IPS-18c (cell line): ENCODE results near the gene DHFR2.
A peak's percentile ranks its signal among the peaks of the same experiment; 100 is the strongest.
"Not testable (repeated sequence)": the region's sequence is repeated elsewhere in the genome, so short reads cannot be mapped to it uniquely, and the experiment has no call there.

ENCODE experiments used
- H3K4me3 ChIP-seq: 2 replicates; pipeline ENCODE4 v1.7.0; 2013; ENCODE audit warnings: low read depth, mild to moderate bottlenecking, low read length, moderate library complexity; ENCODE audit not compliant: insufficient read depth
- H3K9me3 ChIP-seq: one replicate; pipeline ENCODE4 v1.6.1; 2013; ENCODE audit warnings: mild to moderate bottlenecking, low read length, moderate library complexity; ENCODE audit not compliant: control insufficient read depth, insufficient read depth

DHFR2 gene

DNA sequence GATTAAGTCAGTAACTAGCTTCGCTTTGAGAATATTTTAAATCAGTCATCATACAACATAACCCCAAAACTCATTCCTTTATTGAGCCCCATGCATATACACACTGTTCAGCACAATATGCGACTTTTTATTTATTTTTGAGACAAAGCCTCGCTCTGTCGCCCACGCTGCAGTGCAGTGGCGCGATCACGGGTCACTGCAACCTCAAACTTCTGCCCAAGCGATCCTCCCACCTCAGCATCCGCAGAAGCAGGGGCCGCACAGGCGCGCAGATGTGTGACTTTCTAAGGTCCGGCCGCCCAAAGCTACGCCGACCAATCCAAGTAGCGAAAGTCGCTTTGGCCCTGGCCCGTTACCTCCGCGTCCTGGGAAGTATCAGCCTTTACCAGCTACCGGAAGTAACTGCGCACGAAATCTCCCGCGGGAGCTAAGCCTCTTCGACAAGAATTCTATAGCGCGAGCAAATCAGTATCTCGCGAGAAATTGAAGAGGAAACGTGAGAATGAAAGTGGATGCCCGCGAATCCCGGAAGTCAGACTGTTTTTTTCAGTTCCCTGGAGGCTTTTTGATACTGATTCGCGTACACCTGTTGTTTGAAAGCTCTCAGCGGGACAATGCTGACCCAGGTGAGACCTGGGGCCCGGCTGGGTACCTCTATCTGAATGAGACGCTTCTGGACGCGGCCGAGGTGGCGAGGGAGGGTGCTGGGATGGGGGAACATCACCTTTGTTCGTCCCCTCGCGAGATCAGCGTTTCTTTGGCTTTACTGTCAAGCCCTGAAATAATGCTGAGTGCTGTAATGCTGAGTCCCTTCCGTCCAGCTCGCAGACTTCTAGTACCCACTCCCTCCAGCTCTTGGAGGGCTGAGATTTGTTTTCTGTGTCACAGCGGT, at the start of gene DHFR2, which contains the start of gene NSUN3:
DHFR2 (minus strand) TSS at position 404 of the 892 bp plus-strand sequence. CDS start 1,405 bp downstream, outside the sequence.
NSUN3 (plus strand) TSS at position 549 of the 892 bp plus-strand sequence; CDS start at position 615, 66 bp downstream.
- peak within 1 kb of the TSS; percentile 68 for H3K4me3 ChIP-seq
- H3K9me3 ChIP-seq, result no peaks in the 10 kb centered on the region

DNA sequence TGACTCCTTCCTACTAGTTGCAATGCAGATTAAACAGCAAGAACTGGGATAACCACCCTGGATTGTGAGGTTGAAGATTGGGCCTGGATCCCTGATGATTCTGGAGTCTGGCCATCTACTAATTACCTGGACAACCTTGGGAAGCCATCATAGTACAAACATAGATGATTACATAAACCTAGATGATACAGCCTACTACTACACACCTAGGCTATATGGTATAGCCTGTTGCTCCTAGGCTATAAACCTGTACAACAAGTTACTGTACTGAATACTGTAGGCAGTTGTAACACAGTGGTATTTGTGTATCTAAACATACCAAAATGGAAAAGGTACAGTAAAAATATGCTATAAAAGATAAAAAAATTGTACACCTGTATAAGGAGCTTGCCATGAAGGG, 48.1 kb upstream of the DHFR2 start:
- no peaks in the 10 kb centered on the region for H3K9me3 ChIP-seq
- H3K4me3 ChIP-seq, result no peak overlapping the region

DNA sequence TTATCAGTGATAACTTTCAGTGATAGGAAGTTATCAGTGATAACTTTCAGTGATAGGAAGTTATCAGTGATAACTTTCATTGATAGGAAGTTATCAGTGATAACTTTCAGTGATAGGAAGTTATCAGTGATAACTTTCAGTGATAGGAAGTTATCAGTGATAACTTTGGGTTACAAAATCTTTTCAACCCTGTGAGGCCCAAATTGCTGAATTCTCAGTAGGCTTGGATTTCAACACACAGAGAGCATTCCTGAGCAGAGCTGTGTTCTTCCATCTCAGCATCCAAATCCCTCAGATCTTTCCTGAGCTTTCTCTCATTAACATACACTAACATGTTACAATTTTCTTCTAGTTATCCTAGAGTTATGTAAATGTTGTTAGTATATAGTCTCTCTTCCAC, 47.5 kb upstream of the DHFR2 start:
- not testable (repeated sequence) for H3K9me3 ChIP-seq, H3K4me3 ChIP-seq

DNA sequence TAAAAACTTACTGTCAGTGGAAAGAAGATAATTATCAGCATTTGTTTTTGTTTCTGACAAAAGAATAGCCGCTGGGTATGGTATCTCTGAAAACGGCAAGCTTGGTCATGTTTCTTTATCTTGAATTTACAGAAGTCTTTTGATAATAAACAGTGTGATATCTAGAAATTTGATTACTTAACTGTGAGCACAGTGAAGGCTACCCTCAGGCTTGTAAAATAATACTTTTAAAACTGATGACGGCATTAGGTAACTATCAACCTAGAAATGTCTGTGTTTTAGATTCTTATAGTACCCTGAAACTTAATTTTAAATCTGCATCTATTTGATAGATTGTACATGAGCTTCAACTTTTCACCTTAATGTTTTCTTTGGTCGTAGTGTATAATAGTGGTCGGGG, 43.6 kb upstream of the DHFR2 start:
- Histone ChIP-seq H3K4me3 (no peak overlapping the region), H3K9me3 (no peaks in the 10 kb centered on the region)

DNA sequence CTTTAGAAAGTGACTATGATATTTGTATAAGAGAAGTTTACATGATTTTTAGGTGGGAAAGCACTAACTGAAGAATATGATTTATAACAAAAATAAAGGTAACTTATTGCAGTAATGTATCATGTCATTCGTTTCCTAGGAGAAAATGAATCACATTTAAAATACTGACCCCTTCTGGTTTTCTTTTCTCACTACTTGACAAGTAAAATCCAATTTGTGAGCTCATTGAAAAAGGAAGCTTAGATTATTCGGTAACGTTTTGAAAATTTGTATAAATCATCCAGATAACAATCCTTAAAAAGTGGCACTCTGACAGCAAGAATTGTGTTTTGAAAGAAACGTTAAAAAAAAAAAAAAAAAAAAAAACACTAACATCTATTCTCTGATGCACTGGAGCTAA, 39.1 kb upstream of the DHFR2 start:
- Histone ChIP-seq H3K9me3 (no peaks in the 10 kb centered on the region), H3K4me3 (no peak overlapping the region)

DNA sequence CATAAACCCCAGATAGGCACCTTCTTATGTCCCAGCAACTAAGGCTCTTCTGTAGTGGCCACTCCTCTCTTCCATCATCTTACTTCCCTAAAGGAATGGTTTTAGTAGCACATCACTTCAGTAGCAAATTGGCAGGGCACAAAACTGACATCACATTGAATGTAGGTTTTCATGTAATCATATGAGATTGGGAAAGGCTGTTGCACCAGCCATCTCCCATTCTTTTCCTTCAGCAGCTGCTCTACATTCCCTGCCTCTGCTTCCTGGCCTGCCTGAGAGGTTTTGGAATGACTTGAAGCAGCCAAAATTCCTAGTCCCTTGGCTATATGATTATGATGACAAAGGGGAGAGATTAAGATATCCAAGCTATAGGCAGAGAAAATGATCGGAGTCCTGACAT, 36.6 kb upstream of the DHFR2 start:
- Histone ChIP-seq H3K4me3 (no peak overlapping the region), H3K9me3 (no peaks in the 10 kb centered on the region)

DNA sequence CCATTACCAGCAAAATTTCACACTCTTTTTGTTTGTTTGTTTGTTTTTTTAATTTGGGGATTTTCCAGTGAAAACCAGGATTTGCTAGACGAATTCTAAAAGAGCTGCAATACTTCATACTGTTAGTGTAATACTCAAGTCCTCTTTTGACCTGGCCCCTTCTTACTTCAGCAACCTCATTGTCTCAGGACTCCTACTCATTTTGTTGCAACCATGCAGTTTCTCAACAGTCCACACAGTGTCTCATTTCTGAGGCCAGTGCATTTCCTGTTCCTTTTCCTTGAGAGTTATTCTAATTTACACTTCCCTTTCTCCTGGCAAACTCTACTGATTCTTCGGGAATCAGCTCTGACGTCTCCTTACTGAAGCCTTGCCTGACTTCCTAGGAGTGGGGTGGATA, 35.7 kb upstream of the DHFR2 start:
- Histone ChIP-seq H3K9me3 (no peaks in the 10 kb centered on the region), H3K4me3 (no peak overlapping the region)

DNA sequence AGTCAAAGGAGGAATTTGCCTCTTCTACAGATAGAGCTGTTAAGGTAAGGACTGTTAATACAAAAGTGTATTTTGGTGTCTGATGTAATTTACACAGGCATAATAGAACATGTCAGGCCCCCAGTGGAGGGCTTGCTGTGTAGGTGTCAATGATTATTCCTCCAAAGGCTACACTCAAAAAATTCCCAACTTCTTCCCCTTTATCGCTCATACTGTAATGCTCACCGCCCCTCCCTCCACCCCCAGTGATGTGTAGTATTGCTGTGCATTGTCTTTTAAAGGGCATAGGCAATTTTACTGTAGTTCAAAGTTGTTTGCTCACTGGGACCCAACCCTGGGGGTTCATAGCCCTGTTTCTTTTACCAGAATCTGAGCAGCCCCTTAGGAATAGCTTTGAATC, 32.4 kb upstream of the DHFR2 start:
- no peaks in the 10 kb centered on the region for H3K9me3 ChIP-seq
- no peak overlapping the region for H3K4me3 ChIP-seq

DNA sequence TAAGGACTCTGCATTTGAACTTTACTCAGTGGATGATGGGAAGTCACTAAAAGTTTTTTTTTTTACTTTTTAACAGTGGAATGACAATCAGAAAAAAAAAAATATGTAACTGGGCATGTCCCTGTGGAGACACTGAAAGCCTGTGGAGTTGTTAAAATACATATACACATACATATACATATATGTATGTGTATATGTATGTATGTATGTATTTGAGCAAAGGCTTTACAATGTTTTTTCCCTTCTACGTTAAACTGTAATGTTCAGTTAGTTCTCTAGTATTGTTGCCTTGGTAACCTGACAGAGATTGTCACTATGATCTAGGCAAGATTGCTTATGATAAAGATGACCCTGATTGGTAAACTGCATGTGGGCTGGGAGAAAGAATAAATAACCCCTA, 30.4 kb upstream of the DHFR2 start:
- H3K4me3 ChIP-seq, result no peak overlapping the region
- no peaks in the 10 kb centered on the region for H3K9me3 ChIP-seq

DNA sequence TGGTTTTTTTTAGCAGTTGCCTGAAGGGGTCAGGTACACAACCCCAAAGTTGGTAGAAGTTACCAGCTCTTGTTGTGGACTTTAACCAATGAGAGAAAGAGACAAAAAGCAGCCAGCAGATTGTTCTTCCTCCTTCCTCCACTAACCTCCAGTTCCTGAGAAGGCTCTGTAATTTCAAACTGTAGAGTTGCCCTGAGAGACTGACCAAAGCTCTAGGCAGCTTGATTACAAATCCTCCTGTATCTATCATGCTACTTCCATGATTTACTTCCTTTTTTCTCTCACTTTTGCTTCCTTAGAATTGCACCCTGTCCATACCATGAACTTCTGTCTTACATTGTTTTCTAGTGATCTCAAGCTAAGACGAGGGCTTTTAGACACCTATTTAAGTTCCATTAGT, 29.4 kb upstream of the DHFR2 start:
- H3K4me3 ChIP-seq, result no peak overlapping the region
- no peaks in the 10 kb centered on the region for H3K9me3 ChIP-seq

DNA sequence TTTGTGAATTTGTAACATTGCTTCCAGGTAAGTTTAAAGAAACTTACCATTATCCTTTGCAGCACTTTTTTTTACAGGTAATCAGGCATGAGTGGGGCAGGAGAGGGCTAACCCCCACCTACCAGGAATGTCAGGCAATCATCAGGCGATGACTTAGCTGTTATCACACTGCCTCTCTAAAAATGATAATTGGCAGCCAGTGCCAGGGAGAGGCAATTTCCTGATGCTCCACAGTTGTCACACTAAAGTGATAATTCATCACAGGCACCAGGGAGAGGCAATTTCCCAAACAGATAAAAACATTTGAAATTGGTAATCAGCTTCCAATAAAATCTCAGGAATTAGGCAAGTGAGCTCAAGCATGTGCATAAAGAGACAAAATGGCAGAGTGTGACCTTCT, 26.4 kb upstream of the DHFR2 start:
- H3K9me3 ChIP-seq, result no peaks in the 10 kb centered on the region
- no peak overlapping the region for H3K4me3 ChIP-seq

DNA sequence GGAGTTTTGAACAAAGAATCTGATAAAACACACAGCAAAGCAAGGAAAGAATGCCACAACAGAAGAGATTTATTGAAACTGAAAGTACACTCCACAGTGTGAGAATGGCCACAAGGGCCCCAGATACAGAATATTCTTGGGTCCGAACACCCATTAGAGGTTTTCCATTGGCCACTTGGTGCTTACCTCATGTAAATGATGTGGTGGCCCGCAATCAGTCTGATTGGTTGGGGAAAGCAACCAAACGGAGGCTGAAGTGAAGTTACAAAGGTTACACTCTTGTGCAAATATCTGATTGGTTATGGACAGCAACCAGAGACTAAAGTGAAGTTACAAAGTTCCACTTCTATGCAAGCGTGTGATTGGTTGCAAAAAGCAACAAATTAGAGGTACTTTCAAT, 20.5 kb upstream of the DHFR2 start:
- Histone ChIP-seq H3K9me3 (no peaks in the 10 kb centered on the region), H3K4me3 (no peak overlapping the region)

DNA sequence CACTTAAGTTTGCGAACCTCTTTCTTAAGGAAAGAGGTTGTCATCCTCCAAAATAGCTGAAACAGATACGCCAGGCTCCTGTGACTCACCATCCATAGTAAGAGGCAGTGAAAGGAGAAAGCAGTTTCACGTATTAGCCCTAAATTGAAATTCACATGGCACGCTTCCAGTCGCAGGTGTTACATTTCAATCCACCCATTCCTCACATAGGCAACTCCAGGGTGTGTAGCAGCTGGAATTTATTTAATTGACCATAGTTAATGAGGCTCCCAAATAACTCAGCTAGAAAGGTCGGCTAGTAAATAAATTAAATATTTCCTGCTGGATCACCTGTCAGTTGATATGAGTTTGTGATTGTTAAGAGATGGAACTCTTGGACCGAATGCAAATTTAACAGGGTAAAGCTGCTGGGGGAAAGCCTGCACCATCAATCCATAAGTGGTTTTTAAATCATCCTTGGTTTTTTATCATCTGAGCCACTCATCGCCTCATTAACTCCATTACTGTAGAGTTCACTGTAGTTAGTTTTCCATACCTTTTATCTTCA, 19.7 kb upstream of the DHFR2 start:
- Histone ChIP-seq H3K4me3 (no peak overlapping the region), H3K9me3 (no peaks in the 10 kb centered on the region)

DNA sequence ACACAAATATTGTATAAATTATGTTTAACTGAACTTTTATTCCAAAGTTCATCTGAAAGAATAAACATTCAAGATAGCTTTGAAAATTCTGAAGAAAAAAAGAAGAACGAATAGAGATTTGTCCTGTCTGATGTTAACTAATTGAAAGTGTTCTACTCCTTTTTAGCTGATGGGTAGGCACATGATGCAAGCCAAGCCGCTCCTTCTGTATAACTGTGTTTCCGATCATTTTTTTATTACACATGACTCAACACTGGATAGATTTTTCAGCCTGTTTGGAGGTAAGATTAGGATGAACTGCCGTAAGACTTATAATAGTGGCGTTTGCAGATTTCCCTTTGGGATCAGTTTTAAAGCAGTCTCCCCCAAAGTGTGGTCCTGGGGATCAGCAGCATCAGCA, 19.2 kb upstream of the DHFR2 start:
- no peak overlapping the region for H3K4me3 ChIP-seq
- peaks cover 2% of the 10 kb centered on the region for H3K9me3 ChIP-seq

DNA sequence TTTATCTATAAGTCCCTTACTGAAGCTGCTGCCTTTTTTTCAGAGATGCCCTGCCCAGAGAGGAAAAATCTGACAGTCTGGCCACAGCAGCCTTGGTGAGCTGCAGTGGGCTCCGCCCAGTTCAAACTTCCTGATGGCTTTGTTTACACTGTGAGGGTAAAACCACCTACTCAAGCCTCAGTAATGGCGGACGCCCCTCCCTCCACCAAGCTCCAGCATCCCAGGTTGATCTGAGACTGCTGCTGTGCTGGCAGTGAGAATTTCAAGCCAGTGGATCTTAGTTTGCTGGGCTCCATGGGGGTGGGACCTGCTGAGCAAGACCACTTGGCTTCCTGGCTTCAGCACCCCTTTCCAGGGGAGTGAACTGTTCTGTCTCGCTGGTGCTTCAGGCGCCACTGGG, 17.8 kb upstream of the DHFR2 start:
- not testable (repeated sequence) for H3K4me3 ChIP-seq, H3K9me3 ChIP-seq

DNA sequence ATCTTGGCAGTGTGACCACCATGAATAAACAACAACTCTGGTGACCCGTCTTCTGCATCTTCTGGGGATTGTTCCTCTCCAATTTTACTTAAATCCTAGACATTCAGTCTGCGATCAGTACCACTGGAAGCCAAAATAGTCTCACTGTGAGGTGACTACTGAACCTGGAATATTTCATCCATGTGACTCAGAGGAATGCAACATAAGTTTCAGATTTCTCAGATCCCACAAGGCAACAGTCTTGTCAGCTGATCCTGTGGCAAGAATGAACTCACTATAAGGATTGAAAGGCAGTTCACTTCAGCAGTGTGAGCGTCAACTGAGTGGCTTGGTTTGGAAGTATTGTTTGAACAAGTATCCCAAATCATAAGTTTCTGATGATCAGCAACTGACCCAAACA, 13.3 kb upstream of the DHFR2 start:
- Histone ChIP-seq H3K9me3 (peaks cover 2% of the 10 kb centered on the region), H3K4me3 (no peak overlapping the region)

DNA sequence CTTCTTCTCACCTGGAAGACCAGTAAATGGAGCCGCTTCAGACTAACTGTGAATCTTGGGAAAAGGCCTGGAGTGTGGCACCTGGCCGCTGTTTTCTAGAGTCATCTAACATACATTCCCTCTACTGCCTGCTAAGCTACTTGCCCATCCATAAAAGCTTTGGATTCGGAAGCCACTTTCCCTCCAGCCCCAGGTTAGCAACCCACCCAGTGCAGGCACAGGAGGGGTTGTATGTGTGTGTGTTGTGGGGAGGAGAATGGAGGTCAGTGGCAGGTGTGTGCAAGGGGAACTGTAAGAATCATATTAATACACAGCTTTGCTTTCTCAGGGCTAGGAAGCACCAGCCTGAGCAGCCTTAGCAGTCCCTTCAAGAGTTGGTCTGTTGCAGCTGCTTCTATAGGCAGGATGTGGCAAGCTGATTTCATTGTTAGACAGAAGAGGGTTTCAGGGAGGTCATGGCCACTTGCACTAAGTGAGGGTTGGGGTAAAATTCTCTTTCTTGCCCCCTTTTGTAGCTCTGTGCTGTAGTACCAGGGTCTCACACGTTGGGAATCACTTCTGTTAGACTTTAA, 9.1 kb upstream of the DHFR2 start:
- H3K4me3 ChIP-seq, result no peak overlapping the region
- no peaks in the 10 kb centered on the region for H3K9me3 ChIP-seq

DNA sequence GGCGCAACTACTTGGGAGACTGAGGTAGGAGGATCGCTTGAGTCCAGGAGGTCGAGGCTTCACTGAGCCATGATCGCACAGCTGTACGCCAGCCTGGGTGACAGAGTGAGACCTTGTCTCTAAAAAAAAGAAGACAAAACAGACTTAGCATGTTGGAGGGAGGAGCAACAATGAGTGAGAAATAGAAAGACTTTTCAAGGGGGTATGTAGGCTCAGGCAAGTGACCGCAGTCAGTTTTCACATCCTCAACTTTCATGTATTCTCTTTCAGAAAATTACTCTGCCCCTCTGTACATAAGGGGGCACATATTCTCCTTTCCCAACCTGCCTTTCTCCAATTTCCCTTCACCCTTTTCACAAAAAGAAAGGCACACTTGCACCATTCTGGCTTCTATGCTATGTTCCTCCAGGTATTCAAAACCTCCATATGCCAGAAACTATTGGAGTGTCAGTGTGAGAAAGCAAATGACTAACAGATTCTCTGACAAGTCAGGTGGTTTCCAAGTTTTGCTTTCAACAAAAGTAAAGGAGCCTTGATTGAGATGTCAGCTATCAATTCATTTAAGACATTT, 7.7 kb upstream of the DHFR2 start:
- H3K9me3 ChIP-seq, result no peaks in the 10 kb centered on the region
- H3K4me3 ChIP-seq, result no peak overlapping the region
